OCI-LY7 (cell line): ENCODE measurements around the gene TMEM214. TPM values are rescaled to one million over a fixed set of nuclear protein-coding genes. Genes with fewer than 3 reads are reported as not detected.
A peak's percentile ranks its signal among the peaks of the same experiment; 100 is the strongest.

Experiments used
- BruUV-seq: library from RNA; stranded (reverse); fragments of 400-500 nt; replicated peaks from 2 replicates; lab custom pipeline; 2021; lab: Mats Ljungman, UMichigan
- CTCF ChIA-PET: fragments of 300-600 bp; sonication (Branson Sonifier 250); formaldehyde crosslinking; loops from one replicate; lab custom pipeline; 2022; ENCODE audit warnings: antibody characterized with exemption; ENCODE audit not compliant: unreplicated experiment; lab: Charles Lee
- POLR2A ChIA-PET: fragments of 300-600 bp; sonication (Branson Sonifier 250); formaldehyde crosslinking; loops from one replicate; lab custom pipeline; 2022; ENCODE audit warnings: antibody characterized with exemption; lab: Charles Lee
- DNase-seq: peaks from one replicate; pipeline ENCODE4 v3.0.0-alpha.2; 2015; ENCODE audit warnings: low spot score
- H2AFZ ChIP-seq: fragments of 200-600 bp; sonication (generic), shearing (Covaris generic); 2 replicates; pipeline ENCODE4 v1.6.1; 2014; ENCODE audit warnings: mild to moderate bottlenecking, antibody characterized with exemption, low read length, moderate library complexity
- H3K27ac ChIP-seq: fragments of 200-600 bp; sonication (generic); 2 replicates; pipeline ENCODE4 v1.5.1; 2014; ENCODE audit warnings: mixed run types, low read depth, mild to moderate bottlenecking, moderate library complexity, low read length, inconsistent platforms; ENCODE audit not compliant: poor library complexity, severe bottlenecking
- H3K36me3 ChIP-seq: fragments of 200-600 bp; sonication (generic); 2 replicates; pipeline ENCODE4 v1.6.1; 2014; ENCODE audit warnings: mild to moderate bottlenecking, antibody characterized with exemption, low read length, moderate library complexity, mixed read lengths; ENCODE audit not compliant: insufficient read depth
- H3K4me1 ChIP-seq: fragments of 200-600 bp; sonication (generic); 2 replicates; pipeline ENCODE4 v1.5.1; 2014; ENCODE audit warnings: mild to moderate bottlenecking, low read length; ENCODE audit not compliant: insufficient read depth, poor library complexity, severe bottlenecking
- H3K4me2 ChIP-seq: fragments of 200-600 bp; sonication (generic); 2 replicates; pipeline ENCODE4 v1.6.1; 2014; ENCODE audit warnings: mild to moderate bottlenecking, low read length
- H3K4me3 ChIP-seq: fragments of 200-600 bp; sonication (generic); 2 replicates; pipeline ENCODE4 v1.5.1; 2014; ENCODE audit warnings: mild to moderate bottlenecking, low read depth, low read length; ENCODE audit not compliant: poor library complexity, severe bottlenecking
- H3K79me2 ChIP-seq: fragments of 200-600 bp; sonication (generic); 2 replicates; pipeline ENCODE4 v1.6.1; 2016; ENCODE audit warnings: low read depth, mild to moderate bottlenecking, low read length, moderate library complexity, mixed read lengths; ENCODE audit not compliant: insufficient read depth
- H3K9me2 ChIP-seq: fragments of 200-600 bp; sonication (generic); 2 replicates; pipeline ENCODE4 v1.6.1; 2016; ENCODE audit warnings: mild to moderate bottlenecking, low read length, mixed read lengths; ENCODE audit not compliant: insufficient read depth
- H3K9me3 ChIP-seq: fragments of 200-600 bp; sonication (generic); 2 replicates; pipeline ENCODE4 v1.6.1; 2014; ENCODE audit warnings: mild to moderate bottlenecking, mixed run types, low read length, mixed read lengths
- H4K20me1 ChIP-seq: fragments of 200-600 bp; sonication (generic); 2 replicates; pipeline ENCODE4 v1.6.1; 2014; ENCODE audit warnings: mild to moderate bottlenecking, antibody characterized with exemption, low read length, moderate library complexity, mixed read lengths; ENCODE audit not compliant: insufficient read depth
- EZH2phosphoT487 ChIP-seq: fragments of 200-600 bp; sonication (generic); IDR thresholded peaks from 2 replicates; pipeline ENCODE4 v1.6.1; 2018; ENCODE audit warnings: low read depth, borderline replicate concordance, mild to moderate bottlenecking, mixed run types, antibody characterized with exemption, low read length, moderate library complexity, mixed read lengths
- intact Hi-C: fragments of 100-400 bp; cut with micrococcal nuclease; formaldehyde crosslinking; loops from one replicate; pipeline ENCODE4 v1.10.0; 2022; ENCODE audit not compliant: unreplicated experiment
- total RNA-seq, 2 experiments: library from RNA; depleted of rRNA in 1 of 2; stranded (reverse); fragments of >200 nt in 1 of 2; shearing (Covaris generic) in 1 of 2; gene quantifications; 2 replicates each; pipeline ENCODE4 v1.2.3, GENCODE V29; 2014 to 2022
- TF ChIP-seq, protein P1 (sequence below): fragments of 200-600 bp; sonication (generic); conservative IDR thresholded peaks from 2 replicates; pipeline ENCODE4 v1.5.1; 2014; ENCODE audit warnings: mild to moderate bottlenecking, antibody characterized with exemption, low read length, moderate library complexity, mixed read lengths

Gene TMEM214
- total RNA-seq, 2 experiments from 2014 or later: 32.0 to 78.6 TPM

DNA sequence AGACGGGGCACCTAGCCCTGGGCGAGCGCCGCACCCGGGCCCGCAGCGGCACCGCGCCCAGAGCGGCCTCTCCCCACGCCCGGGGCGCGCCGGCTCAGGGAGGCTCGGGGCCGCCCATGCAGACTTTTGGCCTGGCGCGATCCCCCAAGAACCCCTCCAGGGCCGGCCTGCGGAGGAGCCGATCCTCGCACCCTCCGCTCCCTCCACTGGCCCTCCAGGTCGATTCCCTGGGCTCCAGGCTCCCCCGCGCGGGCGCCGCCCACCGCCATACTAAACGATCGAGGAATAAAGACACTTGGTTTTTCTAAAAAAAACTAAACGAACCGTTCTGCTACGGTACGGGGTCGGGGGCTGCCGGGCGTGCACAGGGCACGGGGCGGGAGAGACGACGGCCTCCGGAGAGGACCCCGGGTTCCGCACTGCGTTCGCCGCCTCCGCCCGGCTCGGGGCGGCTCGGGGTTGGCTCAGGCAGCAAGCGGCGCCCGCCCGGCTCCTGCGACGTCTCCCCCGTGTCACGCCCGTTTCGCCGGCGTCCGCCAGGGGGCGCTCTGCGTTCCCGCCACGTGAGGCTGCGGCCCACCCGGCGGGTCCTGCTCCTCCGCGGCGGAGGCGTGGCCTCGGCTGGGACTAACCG, 53.4 kb downstream of the TMEM214 start:
- POLR2A ChIA-PET: interaction anchor here (1.1 to 2.0 kb wide), 3 partner anchors 10 to 43 kb away, joined by 3 to 9 read pairs (median 8); no protein-coding TSS in a partner anchor
- Histone ChIP-seq H3K9me2 (no peaks in the 10 kb centered on the region), H3K4me2 (peak overlapping the region; percentile 98), H4K20me1 (no peaks in the 10 kb centered on the region), H3K27ac (peak overlapping the region; percentile 38), H3K9me3 (no peaks in the 10 kb centered on the region), H2AFZ (peak overlapping the region; percentile 88), H3K79me2 (no peaks in the 10 kb centered on the region), H3K36me3 (no peaks in the 10 kb centered on the region), H3K4me3 (peak overlapping the region; percentile 73), H3K4me1 (peaks cover 46% of the 10 kb centered on the region)
- TF ChIP-seq EZH2phosphoT487: no peak
- TF ChIP-seq, protein P1, sequence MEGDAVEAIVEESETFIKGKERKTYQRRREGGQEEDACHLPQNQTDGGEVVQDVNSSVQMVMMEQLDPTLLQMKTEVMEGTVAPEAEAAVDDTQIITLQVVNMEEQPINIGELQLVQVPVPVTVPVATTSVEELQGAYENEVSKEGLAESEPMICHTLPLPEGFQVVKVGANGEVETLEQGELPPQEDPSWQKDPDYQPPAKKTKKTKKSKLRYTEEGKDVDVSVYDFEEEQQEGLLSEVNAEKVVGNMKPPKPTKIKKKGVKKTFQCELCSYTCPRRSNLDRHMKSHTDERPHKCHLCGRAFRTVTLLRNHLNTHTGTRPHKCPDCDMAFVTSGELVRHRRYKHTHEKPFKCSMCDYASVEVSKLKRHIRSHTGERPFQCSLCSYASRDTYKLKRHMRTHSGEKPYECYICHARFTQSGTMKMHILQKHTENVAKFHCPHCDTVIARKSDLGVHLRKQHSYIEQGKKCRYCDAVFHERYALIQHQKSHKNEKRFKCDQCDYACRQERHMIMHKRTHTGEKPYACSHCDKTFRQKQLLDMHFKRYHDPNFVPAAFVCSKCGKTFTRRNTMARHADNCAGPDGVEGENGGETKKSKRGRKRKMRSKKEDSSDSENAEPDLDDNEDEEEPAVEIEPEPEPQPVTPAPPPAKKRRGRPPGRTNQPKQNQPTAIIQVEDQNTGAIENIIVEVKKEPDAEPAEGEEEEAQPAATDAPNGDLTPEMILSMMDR: peak; percentile 79
- CTCF ChIA-PET: interaction anchor here (0.6 to 0.9 kb wide), 2 partner anchors 45 to 217 kb away, joined by 3 read pairs; no protein-coding TSS in a partner anchor
- peak; percentile 97 for DNase-seq
- BruUV-seq: no TSS peak
- intact Hi-C loops: loop anchor here (1.0 to 2.0 kb wide), 5 partner anchors 15 to 126 kb away; partner anchors contain the start of genes AGBL5, ATRAID, OST4 and SLC5A6

DNA sequence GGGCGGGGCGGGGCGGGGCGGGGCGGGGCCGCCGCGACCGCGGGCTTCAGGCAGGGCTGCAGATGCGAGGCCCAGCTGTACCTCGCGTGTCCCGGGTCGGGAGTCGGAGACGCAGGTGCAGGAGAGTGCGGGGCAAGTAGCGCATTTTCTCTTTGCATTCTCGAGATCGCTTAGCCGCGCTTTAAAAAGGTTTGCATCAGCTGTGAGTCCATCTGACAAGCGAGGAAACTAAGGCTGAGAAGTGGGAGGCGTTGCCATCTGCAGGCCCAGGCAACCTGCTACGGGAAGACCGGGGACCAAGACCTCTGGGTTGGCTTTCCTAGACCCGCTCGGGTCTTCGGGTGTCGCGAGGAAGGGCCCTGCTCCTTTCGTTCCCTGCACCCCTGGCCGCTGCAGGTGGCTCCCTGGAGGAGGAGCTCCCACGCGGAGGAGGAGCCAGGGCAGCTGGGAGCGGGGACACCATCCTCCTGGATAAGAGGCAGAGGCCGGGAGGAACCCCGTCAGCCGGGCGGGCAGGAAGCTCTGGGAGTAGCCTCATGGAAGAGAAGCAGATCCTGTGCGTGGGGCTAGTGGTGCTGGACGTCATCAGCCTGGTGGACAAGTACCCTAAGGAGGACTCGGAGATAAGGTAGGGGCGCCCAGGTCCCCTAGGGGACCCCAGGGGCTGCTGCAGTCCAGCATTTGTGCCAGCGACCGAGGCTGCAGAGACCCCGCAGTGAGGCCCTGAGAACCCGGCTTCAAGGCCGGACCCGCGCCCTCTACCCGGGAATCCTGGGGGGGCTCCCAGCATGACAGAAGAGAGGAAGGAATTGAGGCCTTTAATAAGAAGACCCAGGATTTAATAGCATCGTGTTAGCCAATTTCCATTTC, 54.2 kb downstream of the TMEM214 start, which contains the start of gene KHK:
KHK (plus strand) TSS at position 49 of the 870 bp plus-strand sequence; CDS start at position 537, 488 bp downstream.
- peak within 1 kb of the TSS; percentile 99 for H3K4me2 ChIP-seq
- no peaks in the 10 kb centered on the region for H4K20me1 ChIP-seq
- H3K4me1 ChIP-seq: peaks cover 39% of the 10 kb centered on the region
- POLR2A ChIA-PET: interaction anchor here (0.7 to 2.0 kb wide), 9 partner anchors 9 to 216 kb away, joined by 3 to 9 read pairs (median 4); partner anchors contain the start of gene AGBL5
- no peaks in the 10 kb centered on the region for H3K9me2 ChIP-seq
- peak within 1 kb of the TSS; percentile 88 for H2AFZ ChIP-seq
- no peak for DNase-seq
- no peaks in the 10 kb centered on the region for H3K36me3 ChIP-seq
- TF ChIP-seq, protein P1: no peak; the same call in 1 of the 2 replicates
- TF ChIP-seq EZH2phosphoT487: no peak
- intact Hi-C loops: loop anchor here (1.0 to 2.0 kb wide), 5 partner anchors 16 to 126 kb away; partner anchors contain the start of genes AGBL5, ATRAID, OST4 and SLC5A6
- H3K27ac ChIP-seq: peak within 1 kb of the TSS; percentile 38
- no peaks in the 10 kb centered on the region for H3K79me2 ChIP-seq
- no peaks in the 10 kb centered on the region for H3K9me3 ChIP-seq
- H3K4me3 ChIP-seq: peak within 1 kb of the TSS; percentile 73
- BruUV-seq: TSS peak; percentile 67
- CTCF ChIA-PET: interaction anchor here (0.6 to 1.5 kb wide), 6 partner anchors 9 to 216 kb away, joined by 3 to 5 read pairs (median 3); no protein-coding TSS in a partner anchor
